Upper lobe of left lung (tissue), 6 donors: ENCODE measurements around the gene ALKBH5. TPM values are rescaled to one million over a fixed set of nuclear protein-coding genes. Genes with fewer than 3 reads are reported as not detected.

ENCODE experiments used
- ATAC-seq, 2 donors: fragments of 200-7000 bp; cut with Tn5 transposase; one replicate each; pipeline ENCODE4 v1.9.1; 2022; ENCODE audit warnings: mild to moderate bottlenecking in 2 of 2, moderate library complexity in 2 of 2; ENCODE audit not compliant: low FRiP score in 2 of 2
- DNase-seq, 2 donors: peaks; one replicate each; pipeline ENCODE4 v3.0.0-alpha.2; 2019 to 2020
- H3K27ac ChIP-seq, 4 donors: fragments of 200-600 bp; sonication (generic); one replicate each; pipeline ENCODE4 v1.5.1; 2016 to 2019
- H3K27me3 ChIP-seq, 4 donors: fragments of 200-600 bp; sonication (generic); one replicate each; pipeline ENCODE4 v1.5.1; 2017 to 2019
- H3K36me3 ChIP-seq, 4 donors: fragments of 200-600 bp; sonication (generic); one replicate each; pipeline ENCODE4 v1.5.1; 2016 to 2019
- H3K4me1 ChIP-seq, 4 donors: fragments of 200-600 bp; sonication (generic); one replicate each; pipeline ENCODE4 v1.5.1; 2018 to 2019
- H3K4me3 ChIP-seq, 4 donors: fragments of 200-600 bp; sonication (generic); one replicate each; pipeline ENCODE4 v1.5.1; 2017 to 2019; ENCODE audit warnings: mild to moderate bottlenecking in 2 of 4, moderate library complexity in 1 of 4
- H3K9me3 ChIP-seq, 4 donors: fragments of 200-600 bp; sonication (generic); one replicate each; pipeline ENCODE4 v1.5.1; 2018 to 2019
- CTCF ChIP-seq, 6 experiments: fragments of 450-650 bp in 4 of 6; fragments of 200-600 bp in 2 of 6; sonication (generic) in 2 of 6; IDR thresholded peaks; one replicate each; pipeline ENCODE4 v1.5.1; 2016 to 2019; ENCODE audit warnings: antibody characterized with exemption in 6 of 6
- EP300 ChIP-seq, 4 donors: sonication (generic); formaldehyde crosslinking; IDR thresholded peaks; one replicate each; pipeline ENCODE4 v1.5.1; 2017; ENCODE audit warnings: antibody characterized with exemption in 4 of 4, control low read depth in 2 of 4
- POLR2A ChIP-seq, 4 donors: fragments of 450-650 bp; IDR thresholded peaks; one replicate each; pipeline ENCODE4 v1.5.1; 2016 to 2017; ENCODE audit warnings: antibody characterized with exemption in 4 of 4, mild to moderate bottlenecking in 2 of 4
- POLR2AphosphoS5 ChIP-seq, 2 donors: sonication (generic); formaldehyde crosslinking; IDR thresholded peaks; one replicate each; pipeline ENCODE4 v1.5.1; 2017; ENCODE audit warnings: antibody characterized with exemption in 2 of 2
- WGBS, 2 donors: methylation state at CpG; one replicate each; pipeline ENCODE4 v1.1.5; 2017 to 2018; 5-methylcytosine and 5-hydroxymethylcytosine counted together
- total RNA-seq, 6 donors: library from RNA; depleted of rRNA in 4 of 6; stranded (reverse); fragments of >200 nt in 4 of 6; gene quantifications; one replicate each; pipeline versions ENCODE4 v1.1.0 to v1.2.1, GENCODE V29; 2016 to 2021
- donor health status: DM: no; HTN: no; CAD: no; lungs with moderate emphysema.
- donor health status: DM: no; HTN: yes; CAD: no; lungs with severe emphysema.

The ALKBH5 gene
- total RNA-seq, 6 donors from 2014 or later: 63.9 to 112 (median 94.7) TPM

- no peak for ATAC-seq
- Histone ChIP-seq H3K9me3 (no peaks in the 10 kb centered on the region), H3K36me3 (no peaks in the 10 kb centered on the region), H3K27me3 (no peaks in the 10 kb centered on the region), H3K27ac (no peak overlapping the region), H3K4me1 (peaks cover 5 to 14% (median 11%) of the 10 kb centered on the region in 4 donors), H3K4me3 (no peak overlapping the region)
- WGBS, 2 donors: 91% methylated on average over 3 of the region's 3 CpGs
- TF ChIP-seq POLR2AphosphoS5 (IDR thresholded peaks at IDR 0.05) (no peak), EP300 (IDR thresholded peaks at IDR 0.05) (no peak), POLR2A (IDR thresholded peaks at IDR 0.05) (no peak), CTCF (IDR thresholded peaks at IDR 0.05) (no peak)
- no peak for DNase-seq
Measured at GRCh38 chr17:18159551-18160120, 24.0 kb upstream of the ALKBH5 start.

GRCh38 chr17:18160128-18160856, 23.3 kb upstream of the ALKBH5 start:
- no peaks in the 10 kb centered on the region for H3K9me3 ChIP-seq
- TF ChIP-seq POLR2A (IDR thresholded peaks at IDR 0.05) (no peak), CTCF (IDR thresholded peaks at IDR 0.05) (no peak), POLR2AphosphoS5 (IDR thresholded peaks at IDR 0.05) (no peak), EP300 (IDR thresholded peaks at IDR 0.05) (no peak)
- no peak for DNase-seq

GRCh38 chr17:18161207-18162145, 22.2 kb upstream of the ALKBH5 start:
- Histone ChIP-seq H3K4me3 (no peak overlapping the region), H3K4me1 (peaks cover 5 to 14% (median 11%) of the 10 kb centered on the region in 4 donors), H3K36me3 (no peaks in the 10 kb centered on the region), H3K9me3 (no peaks in the 10 kb centered on the region), H3K27me3 (no peaks in the 10 kb centered on the region), H3K27ac (no peak overlapping the region)
- no peak for TF ChIP-seq EP300 (IDR thresholded peaks at IDR 0.05)
- TF ChIP-seq CTCF (IDR thresholded peaks at IDR 0.05): no peak
- TF ChIP-seq POLR2A (IDR thresholded peaks at IDR 0.05): no peak
- no peak for TF ChIP-seq POLR2AphosphoS5 (IDR thresholded peaks at IDR 0.05)
- ATAC-seq (no peak), DNase-seq (no peak)
- 70 to 85% methylated on average over 7 to 12 of the region's 12 CpGs for WGBS, 2 donors

More at GRCh38 chr17:18160128-18160856, 23.3 kb upstream of the ALKBH5 start:
- WGBS, 2 donors: 87 to 88% methylated on average over 3 to 5 of the region's 5 CpGs
- Histone ChIP-seq H3K4me3 (no peak overlapping the region), H3K4me1 (peaks cover 5 to 14% (median 11%) of the 10 kb centered on the region in 4 donors), H3K36me3 (no peaks in the 10 kb centered on the region), H3K27ac (no peak overlapping the region), H3K27me3 (no peaks in the 10 kb centered on the region)
- no peak for ATAC-seq

- H3K27ac ChIP-seq: no peak overlapping the region
- 82 to 84% methylated on average over 7 of the region's 7 CpGs for WGBS, 2 donors
- H3K27me3 ChIP-seq: no peaks in the 10 kb centered on the region
- no peaks in the 10 kb centered on the region for H3K9me3 ChIP-seq
- peaks cover 3 to 6% (median 4%) of the 10 kb centered on the region in 4 donors for H3K4me1 ChIP-seq
- DNase-seq (no peak), ATAC-seq (no peak)
- no peaks in the 10 kb centered on the region for H3K36me3 ChIP-seq
- TF ChIP-seq POLR2AphosphoS5 (IDR thresholded peaks at IDR 0.05): no peak
- H3K4me3 ChIP-seq: no peak overlapping the region
Measured at GRCh38 chr17:18163547-18163946, 20.1 kb upstream of the ALKBH5 start.

- ATAC-seq (peak in 1 of 2 donors; percentile 47), DNase-seq (no peak)
- H3K27ac ChIP-seq: no peak overlapping the region
- H3K36me3 ChIP-seq: no peaks in the 10 kb centered on the region
- 61 to 63% methylated on average over 3 to 5 of the region's 5 CpGs for WGBS, 2 donors
- no peaks in the 10 kb centered on the region for H3K9me3 ChIP-seq
- TF ChIP-seq CTCF (IDR thresholded peaks at IDR 0.05) (no peak), EP300 (IDR thresholded peaks at IDR 0.05) (no peak), POLR2AphosphoS5 (IDR thresholded peaks at IDR 0.05) (no peak), POLR2A (IDR thresholded peaks at IDR 0.05) (no peak)
- H3K27me3 ChIP-seq: no peaks in the 10 kb centered on the region
- no peaks in the 10 kb centered on the region for H3K4me1 ChIP-seq
- H3K4me3 ChIP-seq: no peak overlapping the region
Measured at GRCh38 chr17:18166894-18167293, 16.7 kb upstream of the ALKBH5 start.
